Stimulated activated CD8-positive, alpha-beta memory T cell treated with anti-CD3 and anti-CD28 coated beads, Interleukin-15, amount 100 ng/mL, for 1 hour (primary cell): Measurements from ENCODE around the gene UBE2U.
"Not testable (repeated sequence)": the region's sequence is repeated elsewhere in the genome, so short reads cannot be mapped to it uniquely, and the experiment has no call there.

Experiments
- DNase-seq: peaks from one replicate; pipeline ENCODE4 v3.0.0-alpha.2; 2020; ENCODE audit warnings: low read depth

UBE2U gene

GRCh38 chr1:64240206-64240605, 36.8 kb downstream of the UBE2U start:
- no peak for DNase-seq

GRCh38 chr1:64241069-64241468, 37.6 kb downstream of the UBE2U start:
- DNase-seq = no peak

- no peak for DNase-seq
These were observed 39.7 kb downstream of the UBE2U start for GRCh38 chr1:64242895-64243756.

GRCh38 chr1:64243757-64244080, 40.3 kb downstream of the UBE2U start:
- no peak for DNase-seq

GRCh38 chr1:64245495-64245894, 42.1 kb downstream of the UBE2U start:
- no peak for DNase-seq

GRCh38 chr1:64246294-64246917, 43.0 kb downstream of the UBE2U start:
- DNase-seq = no peak

GRCh38 chr1:64248065-64248464, 44.6 kb downstream of the UBE2U start:
- no peak for DNase-seq

GRCh38 chr1:64250472-64250871, 47.0 kb downstream of the UBE2U start:
- DNase-seq = not testable (repeated sequence)

- DNase-seq = no peak
These were observed 48.5 kb downstream of the UBE2U start for GRCh38 chr1:64251971-64252370.

GRCh38 chr1:64257233-64257632, 53.8 kb downstream of the UBE2U start:
- not testable (repeated sequence) for DNase-seq

GRCh38 chr1:64258444-64258843, 55.0 kb downstream of the UBE2U start:
- DNase-seq = not testable (repeated sequence)

- DNase-seq = no peak
These were observed 59.9 kb downstream of the UBE2U start for GRCh38 chr1:64263335-64263734.

GRCh38 chr1:64263856-64264255, 60.4 kb downstream of the UBE2U start:
- DNase-seq = no peak

GRCh38 chr1:64265141-64265540, 61.7 kb downstream of the UBE2U start:
- no peak for DNase-seq

GRCh38 chr1:64266991-64267390, 63.6 kb downstream of the UBE2U start:
- no peak for DNase-seq

GRCh38 chr1:64268653-64269557, 65.5 kb downstream of the UBE2U start:
- peak; percentile 39 for DNase-seq

GRCh38 chr1:64269558-64269884, 66.1 kb downstream of the UBE2U start:
- DNase-seq = no peak

GRCh38 chr1:64280001-64280400, 76.6 kb downstream of the UBE2U start:
- DNase-seq = no peak

GRCh38 chr1:64282351-64282750, 78.9 kb downstream of the UBE2U start:
- no peak for DNase-seq

- no peak for DNase-seq
These were observed 83.6 kb downstream of the UBE2U start for GRCh38 chr1:64287071-64287470.

GRCh38 chr1:64290420-64290819, 87.0 kb downstream of the UBE2U start:
- DNase-seq = no peak

- no peak for DNase-seq
These were observed 88.5 kb downstream of the UBE2U start for GRCh38 chr1:64291931-64292330.

GRCh38 chr1:64292399-64292798, 89.0 kb downstream of the UBE2U start:
- no peak for DNase-seq
